Hematopoietic multipotent progenitor cell treated with erythropoietin and hydrocortisone succinate and interleukin-3 and kit ligand, for 4 days (in vitro differentiated cells): ENCODE results near the gene MTHFD1.
A peak's percentile ranks its signal among the peaks of the same experiment; 100 is the strongest.

ENCODE experiments used
- DNase-seq: peaks from one replicate; pipeline ENCODE4 v3.0.0-alpha.2; 2015

The MTHFD1 gene

DNA sequence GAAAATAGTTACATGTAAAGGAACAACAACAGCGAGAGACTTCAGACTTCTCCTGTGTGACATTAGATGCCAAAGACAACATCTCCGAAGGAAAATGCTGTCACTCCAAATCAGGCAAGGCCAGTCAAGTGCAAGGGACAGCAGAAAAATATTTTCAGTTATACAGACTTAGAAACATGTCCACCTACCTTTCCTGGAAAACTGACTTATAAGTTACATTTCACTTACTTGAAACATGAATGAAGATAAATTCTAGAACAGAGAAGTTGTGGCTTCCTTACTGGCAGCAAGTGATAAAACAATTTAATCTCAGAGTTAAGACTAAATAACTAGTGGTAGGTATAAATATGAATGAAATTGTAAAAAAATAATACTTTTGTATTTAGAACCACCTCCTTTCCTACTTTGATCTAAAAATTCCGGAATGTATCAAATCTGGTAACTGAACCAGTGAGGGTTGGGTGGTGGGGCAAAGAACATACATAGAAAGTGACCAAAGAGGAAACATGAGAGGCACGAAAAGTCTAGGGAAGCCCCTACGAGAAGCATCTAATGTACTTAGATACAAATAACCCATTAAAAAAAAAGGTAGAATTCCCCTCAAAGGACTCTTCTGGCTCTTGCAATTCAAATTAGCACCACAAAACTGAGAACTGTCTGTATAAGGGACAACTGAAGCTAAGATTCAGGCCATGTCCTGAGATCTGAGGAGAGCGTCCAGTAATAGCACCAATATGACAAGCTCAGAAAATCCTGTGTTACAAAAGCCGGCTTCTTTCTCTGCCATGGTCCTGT lies 21.2 kb downstream of the MTHFD1 start:
- peak; percentile 73 for DNase-seq

DNA sequence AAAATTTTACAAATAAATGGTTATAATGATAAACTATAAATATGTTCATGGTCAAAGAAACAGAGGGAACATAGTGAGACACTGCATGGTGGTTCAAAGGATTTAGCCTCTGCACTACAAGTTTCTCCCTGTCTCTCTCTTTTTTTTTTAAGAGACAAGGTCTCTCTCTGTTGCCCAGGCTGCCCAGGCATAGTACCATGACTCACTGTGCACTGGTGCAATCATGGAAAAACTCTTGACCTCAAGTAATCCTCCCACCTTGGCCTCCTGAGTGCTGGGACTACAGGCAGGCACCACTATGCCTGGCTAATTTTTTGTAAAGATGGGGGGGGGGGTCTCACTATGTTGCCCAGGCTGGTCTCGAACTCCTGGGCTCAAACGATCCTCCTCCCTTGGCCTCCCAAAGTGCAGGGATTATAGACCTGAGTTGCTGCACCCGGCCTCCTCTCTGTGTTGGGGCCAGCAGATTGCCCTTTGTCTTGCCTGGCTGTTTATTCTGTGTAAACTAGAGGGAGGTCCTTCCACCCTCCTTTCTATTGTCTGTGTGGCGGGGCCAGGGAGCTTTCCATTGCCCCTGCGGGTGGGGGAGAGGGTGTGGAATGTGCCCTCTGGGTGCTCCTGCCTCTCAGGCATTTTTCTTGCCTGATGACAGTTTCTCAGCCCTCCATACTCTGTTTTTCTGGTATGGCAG lies 22.1 kb downstream of the MTHFD1 start:
- DNase-seq = no peak

DNA sequence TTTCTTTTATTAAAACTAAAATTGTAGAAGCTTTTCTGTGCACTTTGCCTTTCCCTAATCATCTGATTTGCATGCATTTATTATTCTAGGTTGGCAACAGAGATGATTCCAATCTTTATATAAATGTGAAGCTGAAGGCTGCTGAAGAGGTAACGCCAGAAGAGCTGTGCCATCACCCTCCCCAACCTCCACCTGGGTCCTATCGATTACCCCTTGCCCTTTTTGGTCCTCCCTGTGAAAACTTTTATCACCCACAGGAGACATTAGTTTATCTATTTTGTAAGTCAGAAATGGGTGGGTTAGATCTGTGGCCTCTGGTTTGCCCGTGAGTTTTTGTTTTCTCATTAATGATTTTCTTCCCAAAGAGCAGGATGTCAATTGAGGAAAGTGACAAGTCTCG lies 22.8 kb downstream of the MTHFD1 start:
- DNase-seq = no peak

DNA sequence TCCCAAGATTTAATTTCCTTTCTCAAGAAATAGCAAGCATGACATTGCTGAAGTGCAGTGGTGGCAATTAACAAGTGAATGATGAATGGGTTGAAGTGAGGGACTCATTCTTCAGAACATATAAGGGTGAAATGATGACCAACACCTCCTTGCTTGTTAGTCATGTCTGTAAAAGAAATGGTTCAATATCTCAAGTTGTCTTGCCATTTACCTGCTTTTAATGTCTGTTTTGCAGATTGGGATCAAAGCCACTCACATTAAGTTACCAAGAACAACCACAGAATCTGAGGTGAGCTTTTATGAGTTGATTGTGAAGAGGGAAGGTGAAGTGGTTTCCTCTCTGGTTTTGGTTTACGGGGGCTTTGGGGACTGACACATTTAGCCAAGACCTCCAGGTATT lies 24.1 kb downstream of the MTHFD1 start:
- DNase-seq = no peak

DNA sequence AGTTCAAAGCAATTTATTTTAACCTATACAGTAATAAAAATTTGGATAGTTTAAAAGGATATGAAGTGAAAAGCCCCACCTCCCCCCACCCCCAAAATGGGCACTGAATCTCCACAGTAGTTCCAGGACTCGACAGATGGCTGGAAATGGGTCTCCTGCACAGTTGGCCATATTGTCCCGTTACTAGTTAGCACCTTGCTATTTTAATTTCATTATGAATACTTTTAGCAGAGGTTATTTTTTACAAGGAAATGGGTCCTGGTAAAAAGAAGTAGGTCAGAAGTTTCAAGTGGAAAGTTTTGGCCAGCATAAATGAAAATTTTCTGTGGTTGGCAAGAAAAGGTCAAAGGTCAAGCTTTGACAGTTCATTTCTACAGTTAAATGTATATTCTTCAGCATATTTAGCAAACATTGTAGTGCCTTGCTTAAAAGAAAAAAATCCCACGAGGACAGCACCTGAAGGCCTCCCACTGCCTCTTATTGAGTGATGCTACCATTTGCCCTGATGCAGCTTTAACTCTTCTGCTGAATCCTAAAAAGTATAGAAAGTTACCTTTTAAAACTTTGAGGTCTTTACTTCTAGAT lies 28.3 kb downstream of the MTHFD1 start:
- no peak for DNase-seq

DNA sequence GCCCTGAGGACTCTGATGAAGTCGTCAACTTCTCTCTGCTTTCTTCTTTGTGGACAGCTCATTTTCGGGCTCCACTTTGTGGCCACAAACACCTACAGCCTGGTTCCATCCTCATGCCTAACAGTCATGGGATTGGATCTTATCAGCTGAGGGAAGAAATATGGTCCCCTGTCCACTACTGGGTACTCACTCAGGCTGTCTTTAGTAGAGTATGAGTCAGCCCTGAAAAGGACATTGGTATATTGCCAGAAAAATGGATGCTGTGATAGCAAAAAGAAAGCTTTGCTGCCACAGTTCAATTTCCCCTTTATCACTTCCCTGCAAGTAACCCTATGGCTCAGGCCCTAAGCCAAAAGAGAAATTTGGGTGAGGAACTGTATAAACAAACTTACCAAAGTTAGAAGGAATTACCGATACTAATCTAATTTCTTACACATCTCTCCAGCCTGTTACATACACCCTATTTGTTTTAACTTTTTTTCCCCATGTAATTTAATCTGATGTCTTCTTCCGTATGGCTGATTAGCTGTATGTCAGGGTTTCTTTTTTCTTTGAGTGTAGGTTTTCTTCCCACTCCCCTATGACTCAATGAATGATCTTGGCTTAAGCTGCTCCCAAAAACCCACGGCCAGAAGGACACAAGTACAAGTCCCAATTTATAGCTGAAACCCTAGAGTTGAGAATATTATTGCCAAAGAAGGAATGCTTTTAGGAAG lies 29.1 kb downstream of the MTHFD1 start:
- peak; percentile 35 for DNase-seq

DNA sequence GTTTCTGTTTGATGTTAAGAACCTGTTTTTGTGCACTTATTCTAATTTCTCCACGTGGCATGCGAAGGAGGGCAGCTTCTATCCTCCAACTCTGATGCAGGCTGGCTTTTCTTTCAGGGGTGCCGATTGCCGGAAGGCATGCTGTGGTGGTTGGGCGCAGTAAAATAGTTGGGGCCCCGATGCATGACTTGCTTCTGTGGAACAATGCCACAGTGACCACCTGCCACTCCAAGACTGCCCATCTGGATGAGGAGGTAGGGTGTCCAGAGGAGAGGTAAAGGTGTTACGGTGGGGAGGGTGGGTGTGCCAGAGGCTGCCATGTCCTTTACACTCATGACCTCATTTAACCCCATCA lies 29.6 kb downstream of the MTHFD1 start:
- DNase-seq = no peak

DNA sequence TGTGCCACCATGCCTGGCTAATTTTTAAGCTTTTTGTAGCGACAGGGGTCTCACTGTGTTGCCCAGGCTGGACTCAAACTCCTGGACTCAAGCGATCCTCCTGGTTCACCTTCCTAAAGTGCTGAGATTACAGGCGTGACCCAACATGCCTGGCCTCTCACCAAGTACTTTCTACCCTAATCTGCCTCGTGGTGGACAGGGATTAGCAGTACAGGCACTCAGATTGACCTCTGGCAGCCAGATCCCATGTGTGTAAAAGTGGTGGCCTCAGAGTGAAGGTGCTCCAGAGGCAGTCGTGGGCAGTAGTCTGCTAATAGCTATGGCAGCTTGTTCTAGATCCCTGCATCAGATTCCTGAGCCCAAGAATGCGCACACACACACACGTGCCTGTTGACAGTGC lies 30.9 kb downstream of the MTHFD1 start:
- DNase-seq = no peak

DNA sequence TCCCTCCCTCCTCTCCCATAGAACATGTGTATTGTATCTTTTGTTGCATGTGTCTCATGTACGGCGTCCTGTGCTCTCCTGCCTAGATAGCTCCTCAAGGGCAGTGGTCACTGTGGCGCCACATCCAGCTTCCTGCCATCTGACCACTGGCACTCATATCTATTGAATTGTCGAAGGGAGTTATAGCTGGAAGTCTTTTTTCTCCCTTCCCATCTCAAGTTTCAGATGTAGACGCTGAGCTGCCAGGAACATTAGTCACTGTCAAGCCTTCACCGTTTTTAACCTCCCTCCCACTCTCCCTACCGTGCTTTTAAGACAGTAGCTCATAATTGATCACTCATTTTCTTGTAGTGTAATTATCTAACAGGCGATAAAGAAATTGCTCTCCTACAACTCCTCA lies 33.0 kb downstream of the MTHFD1 start:
- no peak for DNase-seq

DNA sequence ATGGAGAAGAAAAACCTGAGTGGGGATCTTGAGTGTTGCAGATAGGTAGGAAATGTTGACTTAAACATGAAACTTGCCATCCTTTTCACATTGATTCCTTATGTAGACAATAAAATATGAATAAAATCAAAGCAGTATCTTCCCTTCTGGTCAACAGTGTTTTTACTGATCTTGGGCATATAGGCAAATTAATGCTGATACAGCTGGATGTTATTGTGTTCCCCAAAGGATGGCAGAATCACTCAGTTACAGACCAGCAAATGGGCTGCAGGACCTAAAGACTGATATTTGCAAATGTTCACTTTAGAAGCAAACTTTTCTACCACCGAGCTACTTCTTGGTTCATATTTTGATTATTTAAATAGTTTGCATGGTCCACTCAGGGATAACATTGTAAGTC lies 33.9 kb downstream of the MTHFD1 start:
- no peak for DNase-seq

DNA sequence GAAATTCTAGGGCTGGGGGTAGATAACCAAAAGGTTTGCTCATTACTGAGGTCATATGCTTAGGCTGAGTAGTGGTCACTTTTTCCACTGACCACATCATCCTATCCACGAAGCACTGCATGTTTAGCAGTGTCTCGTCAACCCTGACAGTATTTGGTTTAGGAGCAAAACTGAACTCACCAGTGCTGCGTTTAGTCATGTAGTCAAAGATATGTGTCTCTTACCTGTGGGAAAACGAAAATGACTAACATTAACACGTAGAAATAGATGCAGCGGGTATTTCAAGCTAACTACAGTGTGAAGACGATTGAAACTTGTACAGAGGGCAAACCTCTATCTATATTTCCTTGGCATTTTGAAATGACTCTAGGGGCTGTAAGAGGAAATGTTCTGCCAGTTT lies 34.6 kb downstream of the MTHFD1 start:
- DNase-seq = no peak

DNA sequence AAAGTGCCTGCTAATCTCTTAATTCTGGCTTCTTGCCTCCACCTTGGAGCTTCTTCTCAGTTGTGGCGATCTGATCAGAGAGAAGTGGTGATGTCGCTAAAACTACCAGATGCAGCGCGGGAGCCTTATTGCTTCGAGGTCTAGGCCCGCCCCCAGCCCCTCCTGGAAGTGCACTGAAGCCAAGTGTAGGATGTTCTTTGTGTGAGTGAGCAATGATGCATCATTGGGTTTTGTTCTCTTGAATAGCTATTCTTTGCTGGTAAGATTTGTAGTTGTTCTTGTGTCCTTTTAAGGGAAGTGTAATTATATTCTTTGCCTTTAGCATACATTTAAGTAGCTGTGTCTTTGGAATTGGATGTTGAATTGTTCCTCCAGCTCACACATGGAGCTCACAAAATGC lies 35.8 kb downstream of the MTHFD1 start:
- DNase-seq = no peak

DNA sequence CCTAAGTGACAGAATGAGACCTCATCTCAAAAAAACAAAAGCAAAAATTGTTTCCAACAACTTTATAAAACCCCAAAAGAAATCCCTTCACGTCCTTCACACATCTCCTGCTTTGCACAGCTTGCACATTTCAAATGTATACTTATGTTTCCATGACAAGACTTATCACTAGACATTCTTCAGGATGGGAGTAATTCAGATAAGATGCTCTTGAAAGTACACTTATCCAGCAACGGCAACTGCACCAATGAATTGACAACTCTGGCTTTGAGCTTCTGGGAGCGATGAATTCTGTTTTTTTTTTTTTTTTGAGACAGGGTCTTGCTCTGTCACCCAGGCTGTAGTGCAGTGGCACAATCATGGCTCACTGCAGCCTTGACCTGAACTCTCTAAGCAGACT lies 46.4 kb downstream of the MTHFD1 start:
- DNase-seq = no peak

DNA sequence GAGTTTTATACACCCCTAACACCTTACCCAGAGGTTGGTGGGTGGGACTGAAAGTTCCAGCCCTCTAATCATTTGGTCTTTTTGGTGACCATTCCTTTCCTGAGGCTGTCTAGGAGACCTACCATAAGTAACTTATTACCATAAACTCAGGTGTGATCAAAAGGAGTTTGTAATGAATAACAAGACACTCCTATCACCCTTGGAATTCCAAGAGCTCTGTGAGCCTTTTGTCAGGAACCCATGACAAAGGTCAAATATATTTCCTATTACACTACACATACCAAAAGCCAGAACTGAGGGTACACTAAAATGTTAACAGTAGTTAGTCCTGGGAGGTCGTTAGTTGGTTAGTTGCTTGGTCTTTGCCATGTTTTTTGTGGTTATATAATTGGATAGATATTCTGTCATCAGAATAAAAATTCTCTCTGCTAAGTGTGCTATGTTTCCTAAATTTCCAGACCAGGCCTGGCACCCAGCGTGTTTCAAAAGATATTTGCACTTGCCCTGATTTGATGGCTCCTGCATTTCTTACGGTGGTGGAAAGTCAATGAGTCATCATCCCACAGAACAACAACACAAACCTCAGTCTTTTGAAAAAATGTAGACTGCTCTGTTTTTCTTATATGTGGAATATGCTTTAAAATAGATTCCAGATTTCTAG lies 50.2 kb downstream of the MTHFD1 start:
- DNase-seq = no peak

DNA sequence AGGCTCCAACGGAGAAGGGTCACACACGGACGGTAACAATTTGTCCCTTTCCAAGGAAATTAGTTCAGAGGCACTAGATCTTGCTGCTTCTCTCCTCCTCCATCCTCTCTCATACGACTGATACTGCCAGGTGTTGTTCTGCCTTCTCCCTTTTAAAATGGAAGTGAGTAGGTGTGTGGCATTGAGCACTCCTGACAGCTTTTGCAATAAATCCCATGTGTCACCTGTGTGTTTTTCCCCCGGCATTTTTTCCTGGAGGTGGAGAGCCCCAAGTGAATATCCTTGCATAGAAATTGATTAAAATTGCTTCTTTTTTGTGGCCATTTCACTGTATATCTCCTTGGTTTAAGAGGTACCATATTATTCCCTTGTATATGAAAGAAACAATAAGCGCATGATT lies 51.0 kb downstream of the MTHFD1 start:
- DNase-seq = no peak

DNA sequence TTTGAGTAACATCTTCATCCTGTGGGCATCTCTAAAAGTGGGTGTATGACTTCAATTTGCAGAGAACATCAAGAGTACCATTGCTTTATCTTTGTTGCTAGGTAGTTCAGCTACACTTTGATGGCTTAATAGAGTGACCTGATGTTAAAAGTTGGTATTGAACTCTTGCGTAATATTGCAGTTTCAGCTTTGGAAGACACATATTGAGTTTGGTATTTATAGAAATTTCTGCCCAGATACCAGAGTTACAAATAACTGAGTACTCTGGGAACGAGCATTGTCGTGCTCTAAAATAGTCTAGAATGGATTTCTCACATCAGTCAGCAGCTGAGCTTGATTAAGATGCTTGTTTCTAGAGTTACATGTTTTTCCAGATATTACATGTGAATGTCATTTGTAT lies 52.3 kb downstream of the MTHFD1 start:
- no peak for DNase-seq

DNA sequence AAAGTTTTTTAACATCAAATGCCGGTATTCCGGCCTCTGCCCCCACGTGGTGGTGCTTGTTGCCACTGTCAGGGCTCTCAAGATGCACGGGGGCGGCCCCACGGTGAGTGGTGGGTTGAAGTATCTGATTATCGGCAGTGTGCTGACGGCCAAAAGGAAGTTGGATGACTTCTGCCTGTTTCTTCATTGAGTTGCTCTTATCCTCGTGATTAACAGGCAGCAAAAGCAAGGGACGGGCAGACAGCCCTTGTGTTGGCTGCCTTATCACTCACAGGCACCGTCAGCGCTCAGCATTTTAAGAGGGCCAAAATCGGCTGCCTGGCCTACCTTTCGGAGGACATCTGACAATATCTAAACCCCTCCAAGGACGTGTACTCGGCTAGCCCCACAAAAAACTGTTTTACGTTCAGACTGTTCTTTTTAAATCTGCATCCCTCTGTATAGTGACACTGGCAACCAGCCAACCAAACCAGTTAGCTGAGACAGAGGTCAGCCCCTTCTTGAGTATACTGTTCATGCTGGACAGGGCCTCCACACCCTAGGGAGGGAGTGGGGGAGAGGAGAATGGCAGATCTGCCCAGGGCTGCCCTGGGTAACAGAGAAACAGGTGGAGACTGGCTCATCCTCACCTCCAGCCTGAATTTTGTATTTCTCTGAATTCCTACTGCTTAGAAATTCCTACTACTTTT lies 54.3 kb downstream of the MTHFD1 start:
- peak; percentile 81 for DNase-seq

DNA sequence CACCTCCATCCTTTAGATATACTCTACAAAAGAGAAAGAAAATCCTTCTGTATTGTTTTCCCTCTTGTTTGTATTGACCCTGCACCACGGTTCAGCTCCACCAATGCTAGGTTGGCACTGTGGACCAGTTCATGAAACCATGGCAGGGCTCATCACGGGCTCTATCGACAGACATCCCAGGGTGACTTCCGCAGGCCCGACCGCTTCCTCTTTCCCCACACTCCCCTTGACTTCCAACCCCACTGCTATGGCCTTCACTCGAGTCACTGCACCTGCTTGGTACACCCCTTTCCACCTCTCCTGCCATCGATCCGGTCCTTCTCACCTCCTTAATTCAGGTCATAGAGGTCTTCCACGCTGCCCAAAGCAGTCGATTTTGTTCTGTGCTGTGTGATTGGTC lies 56.0 kb downstream of the MTHFD1 start:
- DNase-seq = no peak

DNA sequence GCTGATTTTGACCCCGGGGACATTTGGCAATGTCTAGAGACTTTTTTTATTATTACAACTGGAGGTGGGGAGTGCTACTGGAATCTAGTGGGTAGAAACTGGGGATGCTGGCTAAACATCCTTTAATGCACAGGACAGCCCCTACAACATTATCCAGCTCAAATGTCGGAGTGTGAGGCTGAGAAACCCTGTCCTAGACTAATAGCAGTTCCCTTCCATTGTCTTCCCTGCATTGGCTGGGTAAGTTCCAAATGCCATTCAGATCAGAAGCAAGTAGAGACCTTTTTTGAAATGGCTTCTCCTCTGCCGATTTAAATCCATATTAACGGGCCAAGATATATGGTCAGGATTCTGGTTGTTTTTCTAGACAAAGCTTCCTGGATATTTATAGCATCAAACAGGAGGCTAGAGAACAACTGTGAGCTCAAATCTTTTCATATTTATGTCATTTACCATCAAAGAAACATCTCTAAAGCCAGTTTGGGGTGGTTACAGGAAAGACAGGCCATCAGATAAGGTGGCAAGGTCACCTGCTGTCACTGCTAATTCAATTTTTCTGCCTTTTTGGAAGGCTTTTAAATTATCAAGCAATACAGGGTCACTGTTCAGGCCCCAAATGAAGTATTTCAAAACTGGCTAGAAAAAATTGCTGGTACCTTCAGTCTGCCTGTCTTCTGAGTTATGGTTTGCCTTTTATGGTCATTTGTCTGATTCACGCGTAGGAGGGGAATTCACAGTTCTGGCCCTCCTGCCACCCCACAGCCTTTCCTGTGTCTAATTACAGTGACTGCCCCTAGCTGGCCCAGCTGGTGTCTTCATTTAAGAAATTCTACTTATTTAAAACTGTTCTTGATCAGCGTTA lies 57.1 kb downstream of the MTHFD1 start:
- DNase-seq = no peak

DNA sequence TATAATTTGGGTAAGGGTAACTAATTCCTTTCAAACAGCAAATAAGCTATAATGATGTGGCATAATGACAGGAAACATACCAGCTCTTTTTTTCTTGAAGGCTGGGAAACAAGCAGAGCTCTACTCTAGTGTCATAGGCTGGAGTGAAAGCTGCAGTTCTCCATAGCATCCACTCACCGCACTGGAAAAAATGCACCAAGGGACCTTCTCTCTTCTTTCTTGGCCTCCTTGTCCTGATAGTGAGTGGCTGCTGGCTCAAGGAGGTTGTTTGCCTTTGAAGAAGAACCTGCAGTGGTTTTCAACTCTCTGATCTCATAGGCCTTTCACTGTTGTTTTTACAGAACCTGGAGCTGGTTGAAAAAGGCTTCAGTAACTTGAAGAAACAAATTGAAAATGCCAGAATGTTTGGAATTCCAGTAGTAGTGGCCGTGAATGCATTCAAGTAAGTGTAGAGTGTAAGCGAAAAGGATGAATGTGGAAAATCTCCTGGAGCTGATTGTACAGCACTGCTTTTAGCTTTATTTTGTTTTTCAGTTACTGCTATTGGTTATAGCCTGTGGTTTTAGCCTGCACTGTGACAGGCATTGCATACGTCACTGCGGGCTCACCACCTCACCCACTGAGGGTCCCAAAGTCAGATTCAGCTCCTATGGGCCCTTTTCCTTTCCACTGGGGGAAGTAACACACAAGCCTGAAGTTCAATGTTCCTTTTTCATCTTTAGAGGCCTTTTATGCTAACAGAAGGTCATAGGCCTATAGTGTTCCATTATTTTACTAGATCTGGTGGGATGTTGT lies 59.9 kb downstream of the MTHFD1 start:
- no peak for DNase-seq

DNA sequence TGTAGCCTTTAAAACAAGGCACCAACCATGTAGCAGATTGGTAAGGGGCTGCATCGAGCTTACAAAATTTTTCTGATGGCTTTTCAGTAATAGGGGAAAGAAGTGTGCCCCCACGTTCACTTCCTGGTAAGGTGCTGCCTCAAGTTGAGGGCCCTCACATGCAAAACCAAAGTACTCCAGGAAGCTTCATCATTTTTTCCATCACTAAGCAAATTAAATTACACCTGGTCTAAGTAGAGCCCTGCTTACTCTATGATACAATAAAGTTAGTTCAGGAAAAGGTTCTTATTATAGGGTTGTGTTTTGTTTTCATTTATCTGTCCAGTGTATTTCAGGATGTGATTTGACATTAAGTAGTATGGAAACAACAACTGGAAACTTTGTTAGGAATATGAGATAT lies 62.1 kb downstream of the MTHFD1 start:
- no peak for DNase-seq
